Trophoblast cell (in vitro differentiated cells and primary cell): ENCODE data around the gene SBF2.

Experiments used
- DNase-seq, 2 donors: peaks; one replicate each; pipeline ENCODE4 v3.0.0-alpha.2; 2016
- H2AFZ ChIP-seq: 2 replicates; pipeline ENCODE4 v1.6.1; 2013; ENCODE audit warnings: low read length, moderate library complexity, mild to moderate bottlenecking; ENCODE audit not compliant: insufficient read depth, poor library complexity
- H2AK5ac ChIP-seq: 2 replicates; pipeline ENCODE4 v1.6.1; 2013; ENCODE audit warnings: mild to moderate bottlenecking, low read length
- H2BK120ac ChIP-seq: 2 replicates; pipeline ENCODE4 v1.6.1; 2013; ENCODE audit warnings: low read length, mild to moderate bottlenecking, moderate library complexity; ENCODE audit not compliant: insufficient read depth, poor library complexity
- H2BK12ac ChIP-seq: 2 replicates; pipeline ENCODE4 v1.6.1; 2013; ENCODE audit warnings: mild to moderate bottlenecking, low read length, moderate library complexity
- H2BK5ac ChIP-seq: 2 replicates; pipeline ENCODE4 v1.6.1; 2013; ENCODE audit warnings: low read length, low read depth, moderate library complexity, mild to moderate bottlenecking; ENCODE audit not compliant: poor library complexity
- H3K14ac ChIP-seq: 2 replicates; pipeline ENCODE4 v1.6.1; 2013; ENCODE audit warnings: mild to moderate bottlenecking, low read length
- H3K18ac ChIP-seq: 2 replicates; pipeline ENCODE4 v1.6.1; 2013; ENCODE audit warnings: mild to moderate bottlenecking, low read length
- H3K23ac ChIP-seq: 2 replicates; pipeline ENCODE4 v1.6.1; 2013; ENCODE audit warnings: low read length
- H3K27ac ChIP-seq: 2 replicates; pipeline ENCODE4 v1.5.1; 2013; ENCODE audit warnings: low read depth, mild to moderate bottlenecking, inconsistent platforms, low read length, moderate library complexity
- H3K27me3 ChIP-seq: 2 replicates; pipeline ENCODE4 v1.6.1; 2013; ENCODE audit warnings: inconsistent platforms, mild to moderate bottlenecking, low read length, moderate library complexity; ENCODE audit not compliant: insufficient read depth
- H3K36me3 ChIP-seq, 2 experiments: 1 replicate in 1 of 2; 2 replicates in 1 of 2; pipeline ENCODE4 v1.6.1; 2013; ENCODE audit warnings: low read length in 2 of 2, mild to moderate bottlenecking in 2 of 2, moderate library complexity in 1 of 2; ENCODE audit not compliant: insufficient read depth in 2 of 2, control insufficient read depth in 1 of 2
- H3K4ac ChIP-seq: 2 replicates; pipeline ENCODE4 v1.6.1; 2013; ENCODE audit warnings: low read depth, mild to moderate bottlenecking, low read length, moderate library complexity
- H3K4me1 ChIP-seq, 2 experiments: 1 replicate in 1 of 2; 2 replicates in 1 of 2; pipeline ENCODE4 v1.6.1; 2013; ENCODE audit warnings: low read length in 2 of 2, mild to moderate bottlenecking in 2 of 2, moderate library complexity in 1 of 2; ENCODE audit not compliant: insufficient read depth in 2 of 2, control insufficient read depth in 1 of 2
- H3K4me2 ChIP-seq: 2 replicates; pipeline ENCODE4 v1.6.1; 2013; ENCODE audit warnings: inconsistent platforms, mild to moderate bottlenecking, low read length, moderate library complexity
- H3K4me3 ChIP-seq: 2 replicates; pipeline ENCODE4 v1.5.1; 2013; ENCODE audit warnings: mild to moderate bottlenecking, low read depth, low read length, inconsistent platforms
- H3K79me1 ChIP-seq: one replicate; pipeline ENCODE4 v1.6.1; 2013; ENCODE audit warnings: low read length
- H3K79me2 ChIP-seq: 2 replicates; pipeline ENCODE4 v1.6.1; 2013; ENCODE audit warnings: low read length, mild to moderate bottlenecking; ENCODE audit not compliant: control insufficient read depth, insufficient read depth, poor library complexity
- H3K9ac ChIP-seq: 2 replicates; pipeline ENCODE4 v1.6.1; 2013; ENCODE audit warnings: mild to moderate bottlenecking, low read length
- H3K9me3 ChIP-seq: 2 replicates; pipeline ENCODE4 v1.6.1; 2013; ENCODE audit warnings: low read depth, mild to moderate bottlenecking, control low read depth, inconsistent platforms, low read length; ENCODE audit not compliant: insufficient read depth
- H4K12ac ChIP-seq: 2 replicates; pipeline ENCODE4 v1.6.1; 2013; ENCODE audit warnings: low read depth, mild to moderate bottlenecking, low read length, moderate library complexity
- H4K8ac ChIP-seq: 2 replicates; pipeline ENCODE4 v1.6.1; 2013; ENCODE audit warnings: low read depth, mild to moderate bottlenecking, low read length, moderate library complexity
- H4K91ac ChIP-seq: one replicate; pipeline ENCODE4 v1.6.1; 2013; ENCODE audit warnings: low read depth, mild to moderate bottlenecking, low read length, moderate library complexity
- WGBS: extraction: QIAGEN DNeasy Blood & Tissue Kit; methylation state at CpG from one replicate; pipeline ENCODE4 v1.1.7; 2013; ENCODE audit warnings: missing lambda C conversion rate; ENCODE audit not compliant: insufficient read length, insufficient coverage; ENCODE audit errors: extremely low coverage; 5-methylcytosine and 5-hydroxymethylcytosine counted together

SBF2 gene

GRCh38 chr11:9922806-9923205 lies 371.2 kb downstream of the SBF2 start:
- no peak overlapping the region for H3K18ac ChIP-seq
- no peak overlapping the region for H4K12ac ChIP-seq
- no peak for DNase-seq
- H3K14ac ChIP-seq = no peak overlapping the region
- H3K4ac ChIP-seq = no peak overlapping the region
- H2BK120ac ChIP-seq = no peak overlapping the region
- no peak overlapping the region for H4K91ac ChIP-seq
- peak overlapping the region; percentile 6 for H3K27ac ChIP-seq
- WGBS = no CpG with 5 or more reads among the region's 4 CpGs
- no peak overlapping the region for H3K9ac ChIP-seq
- no peak overlapping the region for H2BK5ac ChIP-seq
- no peak overlapping the region for H3K23ac ChIP-seq
- H2BK12ac ChIP-seq = no peak overlapping the region
- no peaks in the 10 kb centered on the region for H3K79me1 ChIP-seq
- H3K27me3 ChIP-seq = no peaks in the 10 kb centered on the region
- no peak overlapping the region for H3K4me3 ChIP-seq
- no peak overlapping the region for H2AK5ac ChIP-seq
- H4K8ac ChIP-seq = no peak overlapping the region
- H2AFZ ChIP-seq = no peak overlapping the region
- H3K4me2 ChIP-seq = peak overlapping the region; percentile 49
- H3K4me1 ChIP-seq = no peaks in the 10 kb centered on the region
- H3K79me2 ChIP-seq = no peaks in the 10 kb centered on the region
- H3K9me3 ChIP-seq = no peaks in the 10 kb centered on the region
- H3K36me3 ChIP-seq = no peaks in the 10 kb centered on the region

- Histone ChIP-seq H3K79me1 (no peaks in the 10 kb centered on the region), H3K27ac (no peak overlapping the region), H3K14ac (no peak overlapping the region), H2AK5ac (no peak overlapping the region), H3K23ac (no peak overlapping the region), H3K4ac (no peak overlapping the region), H3K18ac (no peak overlapping the region), H3K4me1 (no peaks in the 10 kb centered on the region), H3K4me2 (no peak overlapping the region), H4K12ac (no peak overlapping the region), H4K91ac (no peak overlapping the region), H3K36me3 (no peaks in the 10 kb centered on the region), H3K9ac (no peak overlapping the region), H2AFZ (no peak overlapping the region), H2BK120ac (no peak overlapping the region), H3K9me3 (no peaks in the 10 kb centered on the region), H2BK12ac (no peak overlapping the region), H4K8ac (no peak overlapping the region), H3K27me3 (no peaks in the 10 kb centered on the region), H3K79me2 (no peaks in the 10 kb centered on the region), H2BK5ac (no peak overlapping the region), H3K4me3 (no peak overlapping the region)
- DNase-seq = no peak
- no CpG with 5 or more reads among the region's 3 CpGs for WGBS
Measured at GRCh38 chr11:9916480-9916879, 377.5 kb downstream of the SBF2 start.

GRCh38 chr11:9914064-9914463 lies 380.0 kb downstream of the SBF2 start:
- Histone ChIP-seq H3K27ac (no peak overlapping the region), H3K23ac (no peak overlapping the region), H3K14ac (no peak overlapping the region), H3K4me3 (no peak overlapping the region), H3K27me3 (no peaks in the 10 kb centered on the region), H3K9me3 (no peaks in the 10 kb centered on the region), H2AFZ (no peak overlapping the region), H4K12ac (no peak overlapping the region), H3K79me1 (no peaks in the 10 kb centered on the region), H2BK12ac (no peak overlapping the region), H3K4me1 (no peaks in the 10 kb centered on the region), H2BK5ac (no peak overlapping the region), H2AK5ac (no peak overlapping the region), H3K9ac (no peak overlapping the region), H2BK120ac (no peak overlapping the region), H4K8ac (no peak overlapping the region), H3K4ac (no peak overlapping the region), H3K4me2 (no peak overlapping the region), H4K91ac (no peak overlapping the region), H3K18ac (no peak overlapping the region), H3K36me3 (no peaks in the 10 kb centered on the region), H3K79me2 (no peaks in the 10 kb centered on the region)
- DNase-seq = peak in 1 of 2 donors; percentile 58
- no CpG with 5 or more reads among the region's 2 CpGs for WGBS

GRCh38 chr11:9905960-9906791 lies 387.8 kb downstream of the SBF2 start:
- Histone ChIP-seq H3K9me3 (no peaks in the 10 kb centered on the region), H3K18ac (no peak overlapping the region), H4K8ac (no peak overlapping the region), H3K36me3 (peaks cover 0 to 2% of the 10 kb centered on the region in 2 experiments), H4K91ac (no peak overlapping the region), H3K14ac (no peak overlapping the region), H2AFZ (no peak overlapping the region), H2AK5ac (no peak overlapping the region), H4K12ac (no peak overlapping the region), H3K4me1 (peaks cover 0 to 5% of the 10 kb centered on the region in 2 experiments), H3K79me1 (peaks cover 16% of the 10 kb centered on the region), H3K4ac (no peak overlapping the region), H2BK120ac (no peak overlapping the region), H3K27me3 (no peaks in the 10 kb centered on the region), H2BK5ac (no peak overlapping the region), H3K9ac (no peak overlapping the region), H3K79me2 (no peaks in the 10 kb centered on the region), H3K23ac (no peak overlapping the region), H3K27ac (peak overlapping the region; percentile 71), H2BK12ac (no peak overlapping the region), H3K4me3 (no peak overlapping the region), H3K4me2 (no peak overlapping the region)
- WGBS = no CpG with 5 or more reads among the region's 3 CpGs
- peak; percentile 90 to 99 for DNase-seq
